ENCODE data around the gene SFMBT2. TPM values are rescaled to one million over a fixed set of nuclear protein-coding genes. Genes with fewer than 3 reads are reported as not detected.

Gene SFMBT2
- total RNA-seq, 1 experiment from 2014 or later = 0.02 TPM

DNA sequence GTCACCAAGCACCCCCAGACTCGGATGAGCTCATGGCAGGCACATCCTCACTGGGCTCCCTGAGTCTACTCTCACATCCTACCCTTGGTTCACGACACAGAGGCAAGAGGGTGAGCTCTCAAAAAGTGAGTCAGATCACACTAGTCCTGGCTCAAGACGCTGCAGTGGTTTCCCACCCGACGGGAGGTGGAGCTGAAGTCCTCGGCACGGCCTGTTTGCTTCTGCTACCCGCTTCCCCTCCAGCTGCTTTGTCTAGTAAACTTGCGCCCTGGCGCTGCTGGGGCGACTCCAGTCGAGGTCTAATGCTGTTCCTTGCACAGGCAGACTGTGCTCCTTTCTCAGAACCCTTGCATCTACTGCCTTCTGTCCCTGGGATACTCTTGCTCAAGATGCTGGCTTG lies 13.5 kb upstream of the SFMBT2 start:
- H2AFZ ChIP-seq (ENCODE audit: low read depth, low read length, poor library complexity, severe bottlenecking) = no peak overlapping the region
- ChIA-PET CTCF (no interaction called here), POLR2A (no interaction called here), RAD21 (ENCODE audit: low non-redundant PET in 1 of 2, low total read pairs in 2 of 2, uncharacterized antibody in 2 of 2, unreplicated experiment in 2 of 2) (no interaction called here)
- no peaks in the 10 kb centered on the region for H3K36me3 ChIP-seq (ENCODE audit: control insufficient read depth in 1 of 2, insufficient read depth in 2 of 2, low read length in 2 of 2)
- no peaks in the 10 kb centered on the region for H4K20me1 ChIP-seq (ENCODE audit: insufficient read depth)
- H3K4me2 ChIP-seq (ENCODE audit: low read length) = no peak overlapping the region
- intact Hi-C loops (cut with micrococcal nuclease) = no loop called here
- H3K27ac ChIP-seq (ENCODE audit: low read depth, low read length) = no peak overlapping the region
- no peak for ATAC-seq
- H3K79me2 ChIP-seq (ENCODE audit: insufficient read depth, low read length) = no peaks in the 10 kb centered on the region
- no TSS peak for BruUV-seq (replicated peaks)
- no peaks in the 10 kb centered on the region for H3K9me3 ChIP-seq (ENCODE audit: control insufficient read depth in 1 of 2, insufficient read depth in 1 of 2, low read depth in 1 of 2, low read length in 2 of 2)
- DNase-seq (ENCODE audit: low read depth, low spot score) = no peak
- H3K4me1 ChIP-seq (ENCODE audit: control insufficient read depth in 1 of 2, insufficient read depth in 2 of 2, low read length in 2 of 2) = no peaks in the 10 kb centered on the region
- H3K27me3 ChIP-seq (ENCODE audit: insufficient read depth, low read length) = peaks cover 30% of the 10 kb centered on the region
- H3K9ac ChIP-seq (ENCODE audit: low read length) = no peak overlapping the region
- no peaks in the 10 kb centered on the region for H3K9me2 ChIP-seq (ENCODE audit: insufficient read depth)
- TF ChIP-seq ZFX (IDR thresholded peaks at IDR 0.05) = no peak
- no peak for TF ChIP-seq POLR2A (IDR thresholded peaks at IDR 0.05; ENCODE audit: borderline replicate concordance, extremely low read depth, insufficient read depth, insufficient read length)
- TF ChIP-seq SP1 (IDR thresholded peaks at IDR 0.05; ENCODE audit: low read depth) = no peak
- TF ChIP-seq TCF7L2 (IDR thresholded peaks at IDR 0.05; ENCODE audit: borderline replicate concordance, extremely low read depth, insufficient read depth, insufficient read length) = no peak
- TF ChIP-seq SIN3A (IDR thresholded peaks at IDR 0.05; ENCODE audit: low read depth) = no peak
- TF ChIP-seq, protein P1, sequence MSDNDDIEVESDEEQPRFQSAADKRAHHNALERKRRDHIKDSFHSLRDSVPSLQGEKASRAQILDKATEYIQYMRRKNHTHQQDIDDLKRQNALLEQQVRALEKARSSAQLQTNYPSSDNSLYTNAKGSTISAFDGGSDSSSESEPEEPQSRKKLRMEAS (IDR thresholded peaks at IDR 0.05) = no peak
- TF ChIP-seq RAD21 (IDR thresholded peaks at IDR 0.05; ENCODE audit: low read depth) = no peak
- no peak for TF ChIP-seq SRF (IDR thresholded peaks at IDR 0.05; ENCODE audit: low read depth)
- no peak for TF ChIP-seq EGR1 (IDR thresholded peaks at IDR 0.05; ENCODE audit: low read depth)
- TF ChIP-seq, protein P2, sequence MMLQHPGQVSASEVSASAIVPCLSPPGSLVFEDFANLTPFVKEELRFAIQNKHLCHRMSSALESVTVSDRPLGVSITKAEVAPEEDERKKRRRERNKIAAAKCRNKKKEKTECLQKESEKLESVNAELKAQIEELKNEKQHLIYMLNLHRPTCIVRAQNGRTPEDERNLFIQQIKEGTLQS (IDR thresholded peaks at IDR 0.05) = no peak
- no peak for TF ChIP-seq FOSL1 (IDR thresholded peaks at IDR 0.05; ENCODE audit: low read depth)
- no peak overlapping the region for H3K4me3 ChIP-seq (replicated peaks in 1 of 2; ENCODE audit: low read depth in 1 of 2, low read length in 2 of 2)

DNA sequence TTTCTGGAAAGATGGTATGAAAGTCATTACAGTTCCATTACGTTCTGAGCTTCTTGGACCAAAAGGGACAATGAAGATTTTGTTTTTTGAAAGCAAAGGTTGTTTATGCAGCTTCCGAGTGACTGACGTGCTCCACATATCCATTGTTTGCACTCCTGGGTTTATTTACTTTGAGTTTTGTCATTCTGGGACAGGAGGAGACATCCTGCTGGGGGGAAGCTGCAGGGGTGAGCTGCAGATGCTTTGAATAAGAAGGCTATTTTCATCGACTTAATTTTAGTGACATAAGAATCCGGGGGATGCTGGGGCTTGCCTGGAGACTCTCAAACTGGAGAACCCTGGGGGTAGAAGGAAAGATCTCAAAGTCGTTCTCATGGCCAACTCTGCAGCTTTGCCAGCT lies 12.7 kb upstream of the SFMBT2 start:
- Histone ChIP-seq H3K4me1 (ENCODE audit: control insufficient read depth in 1 of 2, insufficient read depth in 2 of 2, low read length in 2 of 2) (no peaks in the 10 kb centered on the region), H4K20me1 (ENCODE audit: insufficient read depth) (no peaks in the 10 kb centered on the region), H3K9ac (ENCODE audit: low read length) (no peak overlapping the region), H3K27ac (ENCODE audit: low read depth, low read length) (no peak overlapping the region), H3K9me2 (ENCODE audit: insufficient read depth) (no peaks in the 10 kb centered on the region), H3K4me2 (ENCODE audit: low read length) (no peak overlapping the region), H3K4me3 (replicated peaks in 1 of 2; ENCODE audit: low read depth in 1 of 2, low read length in 2 of 2) (no peak overlapping the region), H3K79me2 (ENCODE audit: insufficient read depth, low read length) (no peaks in the 10 kb centered on the region), H3K9me3 (ENCODE audit: control insufficient read depth in 1 of 2, insufficient read depth in 1 of 2, low read depth in 1 of 2, low read length in 2 of 2) (no peaks in the 10 kb centered on the region), H3K36me3 (ENCODE audit: control insufficient read depth in 1 of 2, insufficient read depth in 2 of 2, low read length in 2 of 2) (no peaks in the 10 kb centered on the region), H2AFZ (ENCODE audit: low read depth, low read length, poor library complexity, severe bottlenecking) (no peak overlapping the region), H3K27me3 (ENCODE audit: insufficient read depth, low read length) (peaks cover 34% of the 10 kb centered on the region)
- ChIA-PET CTCF (no interaction called here), RAD21 (ENCODE audit: low non-redundant PET in 1 of 2, low total read pairs in 2 of 2, uncharacterized antibody in 2 of 2, unreplicated experiment in 2 of 2) (no interaction called here), POLR2A (no interaction called here)
- no peak for TF ChIP-seq ZNF274 (IDR thresholded peaks at IDR 0.05; ENCODE audit: low read depth, low read length)
- no peak for TF ChIP-seq YY1 (IDR thresholded peaks at IDR 0.05; ENCODE audit: extremely low read depth, insufficient replicate concordance, low read depth, low read length)
- no peak for TF ChIP-seq CEBPB (IDR thresholded peaks at IDR 0.05; ENCODE audit: low read depth)
- TF ChIP-seq, protein P3, sequence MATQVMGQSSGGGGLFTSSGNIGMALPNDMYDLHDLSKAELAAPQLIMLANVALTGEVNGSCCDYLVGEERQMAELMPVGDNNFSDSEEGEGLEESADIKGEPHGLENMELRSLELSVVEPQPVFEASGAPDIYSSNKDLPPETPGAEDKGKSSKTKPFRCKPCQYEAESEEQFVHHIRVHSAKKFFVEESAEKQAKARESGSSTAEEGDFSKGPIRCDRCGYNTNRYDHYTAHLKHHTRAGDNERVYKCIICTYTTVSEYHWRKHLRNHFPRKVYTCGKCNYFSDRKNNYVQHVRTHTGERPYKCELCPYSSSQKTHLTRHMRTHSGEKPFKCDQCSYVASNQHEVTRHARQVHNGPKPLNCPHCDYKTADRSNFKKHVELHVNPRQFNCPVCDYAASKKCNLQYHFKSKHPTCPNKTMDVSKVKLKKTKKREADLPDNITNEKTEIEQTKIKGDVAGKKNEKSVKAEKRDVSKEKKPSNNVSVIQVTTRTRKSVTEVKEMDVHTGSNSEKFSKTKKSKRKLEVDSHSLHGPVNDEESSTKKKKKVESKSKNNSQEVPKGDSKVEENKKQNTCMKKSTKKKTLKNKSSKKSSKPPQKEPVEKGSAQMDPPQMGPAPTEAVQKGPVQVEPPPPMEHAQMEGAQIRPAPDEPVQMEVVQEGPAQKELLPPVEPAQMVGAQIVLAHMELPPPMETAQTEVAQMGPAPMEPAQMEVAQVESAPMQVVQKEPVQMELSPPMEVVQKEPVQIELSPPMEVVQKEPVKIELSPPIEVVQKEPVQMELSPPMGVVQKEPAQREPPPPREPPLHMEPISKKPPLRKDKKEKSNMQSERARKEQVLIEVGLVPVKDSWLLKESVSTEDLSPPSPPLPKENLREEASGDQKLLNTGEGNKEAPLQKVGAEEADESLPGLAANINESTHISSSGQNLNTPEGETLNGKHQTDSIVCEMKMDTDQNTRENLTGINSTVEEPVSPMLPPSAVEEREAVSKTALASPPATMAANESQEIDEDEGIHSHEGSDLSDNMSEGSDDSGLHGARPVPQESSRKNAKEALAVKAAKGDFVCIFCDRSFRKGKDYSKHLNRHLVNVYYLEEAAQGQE (IDR thresholded peaks at IDR 0.05; ENCODE audit: low read depth) = no peak
- TF ChIP-seq FOSL1 (IDR thresholded peaks at IDR 0.05; ENCODE audit: low read depth) = no peak
- no peak for TF ChIP-seq EZH2phosphoT487 (IDR thresholded peaks at IDR 0.05; ENCODE audit: borderline replicate concordance)
- no peak for TF ChIP-seq EZH2 (IDR thresholded peaks at IDR 0.05)
- no peak for TF ChIP-seq RAD21 (IDR thresholded peaks at IDR 0.05; ENCODE audit: low read depth)
- no peak for TF ChIP-seq SRF (IDR thresholded peaks at IDR 0.05; ENCODE audit: low read depth)
- TF ChIP-seq ELF1 (IDR thresholded peaks at IDR 0.05; ENCODE audit: borderline replicate concordance, low read depth) = no peak
- ATAC-seq (no peak), DNase-seq (ENCODE audit: low read depth, low spot score) (no peak)
- no TSS peak for BruUV-seq (replicated peaks)
- intact Hi-C loops (cut with micrococcal nuclease) = no loop called here

Data from HCT116 (cell line).